Sigmoid colon (tissue), 4 donors: ENCODE results near the gene TRPV4.

Experiments used
- EP300 ChIP-seq, 4 donors: sonication (generic); formaldehyde crosslinking; IDR thresholded peaks; one replicate each; pipeline ENCODE4 v1.6.1; 2017; ENCODE audit warnings: antibody characterized with exemption in 4 of 4
- POLR2A ChIP-seq, 2 donors: fragments of 450-650 bp; IDR thresholded peaks; one replicate each; pipeline ENCODE4 v1.6.1; 2016; ENCODE audit warnings: antibody characterized with exemption in 2 of 2, mild to moderate bottlenecking in 2 of 2, moderate library complexity in 2 of 2
- POLR2AphosphoS5 ChIP-seq, 4 donors: sonication (generic); formaldehyde crosslinking; IDR thresholded peaks; one replicate each; pipeline ENCODE4 v1.6.1; 2017; ENCODE audit warnings: antibody characterized with exemption in 4 of 4
- TF ChIP-seq, protein P1 (sequence below), 4 experiments: fragments of 450-650 bp in 3 of 4; fragments of 200-600 bp in 1 of 4; IDR thresholded peaks; one replicate each; pipeline ENCODE4 v1.5.1; 2016 to 2019; ENCODE audit warnings: antibody characterized with exemption in 4 of 4, mild to moderate bottlenecking in 3 of 4, moderate library complexity in 2 of 4

DNA sequence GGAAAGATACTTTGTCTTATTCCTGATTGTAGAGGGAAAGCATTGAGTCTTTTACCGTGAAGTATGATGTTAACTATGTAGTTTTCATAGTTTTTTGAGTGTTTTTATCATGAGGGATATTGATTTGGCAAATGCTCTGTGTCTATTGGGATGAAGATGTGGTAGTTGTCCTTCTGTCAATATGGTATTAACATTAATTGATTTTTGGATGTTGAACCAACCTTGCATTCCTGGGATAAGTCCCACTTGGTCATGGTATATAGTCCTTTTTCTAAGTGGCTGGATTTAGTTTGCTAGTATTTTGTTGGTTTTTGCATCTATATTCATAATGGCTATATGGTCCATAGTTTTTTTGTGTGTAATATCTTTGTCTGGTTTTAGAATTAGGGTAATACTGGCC is 76.7 kb downstream of the TRPV4 start:
- TF ChIP-seq, protein P1, sequence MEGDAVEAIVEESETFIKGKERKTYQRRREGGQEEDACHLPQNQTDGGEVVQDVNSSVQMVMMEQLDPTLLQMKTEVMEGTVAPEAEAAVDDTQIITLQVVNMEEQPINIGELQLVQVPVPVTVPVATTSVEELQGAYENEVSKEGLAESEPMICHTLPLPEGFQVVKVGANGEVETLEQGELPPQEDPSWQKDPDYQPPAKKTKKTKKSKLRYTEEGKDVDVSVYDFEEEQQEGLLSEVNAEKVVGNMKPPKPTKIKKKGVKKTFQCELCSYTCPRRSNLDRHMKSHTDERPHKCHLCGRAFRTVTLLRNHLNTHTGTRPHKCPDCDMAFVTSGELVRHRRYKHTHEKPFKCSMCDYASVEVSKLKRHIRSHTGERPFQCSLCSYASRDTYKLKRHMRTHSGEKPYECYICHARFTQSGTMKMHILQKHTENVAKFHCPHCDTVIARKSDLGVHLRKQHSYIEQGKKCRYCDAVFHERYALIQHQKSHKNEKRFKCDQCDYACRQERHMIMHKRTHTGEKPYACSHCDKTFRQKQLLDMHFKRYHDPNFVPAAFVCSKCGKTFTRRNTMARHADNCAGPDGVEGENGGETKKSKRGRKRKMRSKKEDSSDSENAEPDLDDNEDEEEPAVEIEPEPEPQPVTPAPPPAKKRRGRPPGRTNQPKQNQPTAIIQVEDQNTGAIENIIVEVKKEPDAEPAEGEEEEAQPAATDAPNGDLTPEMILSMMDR (IDR thresholded peaks at IDR 0.05): no peak
- TF ChIP-seq POLR2AphosphoS5 (IDR thresholded peaks at IDR 0.05) (no peak), EP300 (IDR thresholded peaks at IDR 0.05) (no peak), POLR2A (IDR thresholded peaks at IDR 0.05) (no peak)
